ENCODE results near the gene TTLL13. TPM values are rescaled to one million over a fixed set of nuclear protein-coding genes. Genes with fewer than 3 reads are reported as not detected.

Gene TTLL13
- total RNA-seq, 6 donors from 2014 or later = 0.39 to 0.89 (median 0.49) TPM; not detected in 3

GRCh38 chr15:90205886-90206285, 43.5 kb upstream of the TTLL13 start:
- H3K4me1 ChIP-seq = peaks cover 18 to 59% (median 24%) of the 10 kb centered on the region in 4 donors
- no peak for TF ChIP-seq CTCF (IDR thresholded peaks at IDR 0.05)
- no peak for TF ChIP-seq POLR2AphosphoS5 (IDR thresholded peaks at IDR 0.05)
- TF ChIP-seq EP300 (IDR thresholded peaks at IDR 0.05) = no peak
- TF ChIP-seq POLR2A (IDR thresholded peaks at IDR 0.05) = no peak

GRCh38 chr15:90207252-90207651, 42.1 kb upstream of the TTLL13 start:
- WGBS, 2 donors = 90 to 92% methylated on average over 5 to 6 of the region's 6 CpGs
- H3K27me3 ChIP-seq = no peaks in the 10 kb centered on the region
- no peak overlapping the region for H3K27ac ChIP-seq
- H3K4me1 ChIP-seq = peaks cover 24 to 63% (median 32%) of the 10 kb centered on the region in 4 donors
- no peak for ATAC-seq (ENCODE audit: low FRiP score in 2 of 2)
- H3K36me3 ChIP-seq = peaks cover 3 to 44% (median 3%) of the 10 kb centered on the region in 4 donors
- no peak for DNase-seq
- H3K4me3 ChIP-seq = no peak overlapping the region
- TF ChIP-seq EP300 (IDR thresholded peaks at IDR 0.05) (no peak), POLR2A (IDR thresholded peaks at IDR 0.05) (no peak), CTCF (IDR thresholded peaks at IDR 0.05) (no peak), POLR2AphosphoS5 (IDR thresholded peaks at IDR 0.05) (no peak)
- H3K9me3 ChIP-seq = no peaks in the 10 kb centered on the region

More at GRCh38 chr15:90205886-90206285, 43.5 kb upstream of the TTLL13 start:
- Histone ChIP-seq H3K27ac (no peak overlapping the region), H3K4me3 (no peak overlapping the region), H3K27me3 (no peaks in the 10 kb centered on the region), H3K36me3 (peaks cover 3 to 44% (median 3%) of the 10 kb centered on the region in 4 donors), H3K9me3 (no peaks in the 10 kb centered on the region)
- WGBS, 2 donors = 70 to 75% methylated on average over 5 of the region's 5 CpGs
- ATAC-seq (ENCODE audit: low FRiP score in 2 of 2) (no peak), DNase-seq (peak in 1 of 2 donors; percentile 60)

GRCh38 chr15:90208356-90208755, 41.0 kb upstream of the TTLL13 start:
- 92 to 94% methylated on average over 6 of the region's 6 CpGs for WGBS, 2 donors
- H3K27me3 ChIP-seq = no peaks in the 10 kb centered on the region
- no peak overlapping the region for H3K27ac ChIP-seq
- peaks cover 19 to 63% (median 32%) of the 10 kb centered on the region in 4 donors for H3K4me1 ChIP-seq
- H3K9me3 ChIP-seq = no peaks in the 10 kb centered on the region
- no peak for DNase-seq
- H3K36me3 ChIP-seq = peaks cover 3 to 40% (median 3%) of the 10 kb centered on the region in 4 donors
- ATAC-seq (ENCODE audit: low FRiP score in 2 of 2) = no peak
- TF ChIP-seq POLR2A (IDR thresholded peaks at IDR 0.05) (no peak), EP300 (IDR thresholded peaks at IDR 0.05) (no peak), CTCF (IDR thresholded peaks at IDR 0.05) (no peak), POLR2AphosphoS5 (IDR thresholded peaks at IDR 0.05) (no peak)
- H3K4me3 ChIP-seq = no peak overlapping the region

- ATAC-seq (ENCODE audit: low FRiP score in 2 of 2) = no peak
- H3K9me3 ChIP-seq = no peaks in the 10 kb centered on the region
- H3K27me3 ChIP-seq = no peaks in the 10 kb centered on the region
- peaks cover 3 to 30% (median 3%) of the 10 kb centered on the region in 4 donors for H3K36me3 ChIP-seq
- H3K27ac ChIP-seq = peak overlapping the region in 1 of 4 donors; percentile 3
- 54 to 76% methylated on average over 9 of the region's 9 CpGs for WGBS, 2 donors
- H3K4me1 ChIP-seq = peaks cover 26 to 69% (median 37%) of the 10 kb centered on the region in 4 donors
- no peak for DNase-seq
- no peak for TF ChIP-seq POLR2AphosphoS5 (IDR thresholded peaks at IDR 0.05)
- TF ChIP-seq POLR2A (IDR thresholded peaks at IDR 0.05) = no peak
- TF ChIP-seq EP300 (IDR thresholded peaks at IDR 0.05) = no peak
- TF ChIP-seq CTCF (IDR thresholded peaks at IDR 0.05) = no peak
- no peak overlapping the region for H3K4me3 ChIP-seq
These were observed 39.8 kb upstream of the TTLL13 start for GRCh38 chr15:90209591-90209990.

GRCh38 chr15:90210593-90210992, 38.8 kb upstream of the TTLL13 start:
- DNase-seq (no peak), ATAC-seq (ENCODE audit: low FRiP score in 2 of 2) (no peak)
- H3K4me3 ChIP-seq = no peak overlapping the region
- H3K27ac ChIP-seq = peak overlapping the region in 2 of 4 donors; percentile 57 to 59
- WGBS, 2 donors = 70 to 73% methylated on average over 8 of the region's 8 CpGs
- peaks cover 26 to 59% (median 35%) of the 10 kb centered on the region in 4 donors for H3K4me1 ChIP-seq
- TF ChIP-seq POLR2AphosphoS5 (IDR thresholded peaks at IDR 0.05) (no peak), POLR2A (IDR thresholded peaks at IDR 0.05) (no peak), CTCF (IDR thresholded peaks at IDR 0.05) (no peak), EP300 (IDR thresholded peaks at IDR 0.05) (no peak)
- H3K27me3 ChIP-seq = no peaks in the 10 kb centered on the region
- H3K9me3 ChIP-seq = no peaks in the 10 kb centered on the region
- H3K36me3 ChIP-seq = peaks cover 3 to 26% (median 3%) of the 10 kb centered on the region in 4 donors

All from upper lobe of left lung (tissue), 6 donors.